Left kidney (tissue), 8 donors: ENCODE measurements around the gene BRAF. TPM values are rescaled to one million over a fixed set of nuclear protein-coding genes. Genes with fewer than 3 reads are reported as not detected.
A peak's percentile ranks its signal among the peaks of the same experiment; 100 is the strongest.
"Not testable (repeated sequence)": the region's sequence is repeated elsewhere in the genome, so short reads cannot be mapped to it uniquely, and the experiment has no call there.

ENCODE experiments used
- DNase-seq: peaks from one replicate; pipeline ENCODE4 v3.0.0-alpha.2; 2013
- long read RNA-seq, 8 donors: transcript quantifications; one replicate each; lab custom pipeline, GENCODE V29; 2026
- polyA plus RNA-seq: library from polyadenylated mRNA; unstranded; fragments of 120-200 nt; gene quantifications from one replicate; pipeline ENCODE4 v1.2.1, GENCODE V29; 2013; ENCODE audit not compliant: insufficient read length

BRAF gene
- 31.8 TPM for polyA plus RNA-seq
- long read RNA-seq, donor 1, full-length matches to known transcripts = 6 of 6 reads
- long read RNA-seq, donor 1, partial matches to known transcripts = 0 of 6 reads
- long read RNA-seq, donor 1, other reads (novel, unspliced or antisense) = 0 of 6 reads
- long read RNA-seq, donor 2, partial matches to known transcripts = 0 of 4 reads
- long read RNA-seq, donor 2, other reads (novel, unspliced or antisense) = 0 of 4 reads
- long read RNA-seq, donor 3, partial matches to known transcripts = 0 of 4 reads
- long read RNA-seq, donor 3, other reads (novel, unspliced or antisense) = 0 of 4 reads
- long read RNA-seq, donor 4, partial matches to known transcripts = 0 of 1 reads
- long read RNA-seq, donor 4, other reads (novel, unspliced or antisense) = 0 of 1 reads
- long read RNA-seq, donor 5, partial matches to known transcripts = 0 of 1 reads
- long read RNA-seq, donor 5, other reads (novel, unspliced or antisense) = 0 of 1 reads
- long read RNA-seq, donor 6, full-length matches to known transcripts = 5 of 5 reads
- long read RNA-seq, donor 6, partial matches to known transcripts = 0 of 5 reads
- long read RNA-seq, donor 6, other reads (novel, unspliced or antisense) = 0 of 5 reads
- long read RNA-seq, donor 7, full-length matches to known transcripts = 4 of 4 reads
- long read RNA-seq, donor 7, partial matches to known transcripts = 0 of 4 reads
- long read RNA-seq, donor 7, other reads (novel, unspliced or antisense) = 0 of 4 reads
- long read RNA-seq, donor 8, full-length matches to known transcripts = 3 of 3 reads
- long read RNA-seq, donor 8, partial matches to known transcripts = 0 of 3 reads
- long read RNA-seq, donor 8, other reads (novel, unspliced or antisense) = 0 of 3 reads

GRCh38 chr7:140924821-140925421 lies at the start of gene BRAF:
Gene BRAF, minus strand, starts transcription at chr7:140924929. Its CDS starts 226 bp downstream, at chr7:140924703.
- DNase-seq = peak; percentile 90

GRCh38 chr7:140972876-140973829 lies 48.4 kb upstream of the BRAF start:
- DNase-seq = no peak

GRCh38 chr7:140972344-140972743 lies 47.6 kb upstream of the BRAF start:
- DNase-seq = no peak

- no peak for DNase-seq
Measured at GRCh38 chr7:140967438-140967837, 42.7 kb upstream of the BRAF start.

- DNase-seq = no peak
Measured at GRCh38 chr7:140966561-140967233, 42.0 kb upstream of the BRAF start.

- DNase-seq = no peak
Measured at GRCh38 chr7:140961117-140961516, 36.4 kb upstream of the BRAF start.

GRCh38 chr7:140956997-140957396 lies 32.3 kb upstream of the BRAF start:
- DNase-seq = not testable (repeated sequence)

GRCh38 chr7:140945940-140946339 lies 21.2 kb upstream of the BRAF start:
- no peak for DNase-seq

GRCh38 chr7:140942242-140942641 lies 17.5 kb upstream of the BRAF start:
- not testable (repeated sequence) for DNase-seq

GRCh38 chr7:140940898-140941297 lies 16.2 kb upstream of the BRAF start:
- DNase-seq = no peak

GRCh38 chr7:140937702-140938264 lies 13.1 kb upstream of the BRAF start:
- no peak for DNase-seq

GRCh38 chr7:140928491-140929309 lies 4.0 kb upstream of the BRAF start:
- no peak for DNase-seq

GRCh38 chr7:140927945-140928344 lies 3.2 kb upstream of the BRAF start:
- not testable (repeated sequence) for DNase-seq

- no peak for DNase-seq
Measured at GRCh38 chr7:140927351-140927750, 2.6 kb upstream of the BRAF start.

GRCh38 chr7:140926021-140926817 lies 1.5 kb upstream of the BRAF start:
- DNase-seq = no peak

- DNase-seq = peak; percentile 83
Measured at GRCh38 chr7:140924019-140924820, 509 bp downstream of the BRAF start.

- peak; percentile 37 for DNase-seq
Measured at GRCh38 chr7:140923358-140924006, 1.2 kb downstream of the BRAF start.
